SK-N-SH (cell line): ENCODE results near the gene TSSK1B. TPM values are rescaled to one million over a fixed set of nuclear protein-coding genes. Genes with fewer than 3 reads are reported as not detected.
"Not testable (repeated sequence)": the region's sequence is repeated elsewhere in the genome, so short reads cannot be mapped to it uniquely, and the experiment has no call there.

Experiments
- CTCF ChIA-PET: fragments of 300-600, 350-600 bp; formaldehyde crosslinking; extraction: SDS; loops from one replicate; lab custom pipeline; 2021; lab: Yijun Ruan, JAX
- POLR2A ChIA-PET: fragments of 350-600 bp; sonication (Branson Sonifier 250); formaldehyde crosslinking; extraction: SDS; loops from one replicate; lab custom pipeline; 2020; ENCODE audit warnings: antibody characterized with exemption, inconsistent platforms; lab: Yijun Ruan, JAX
- DNase-seq: peaks from one replicate; pipeline ENCODE4 v3.0.0; 2012
- H2AFZ ChIP-seq: fragments of 200-600 bp; sonication (generic); 2 replicates; pipeline ENCODE4 v1.8.1; 2016; ENCODE audit warnings: antibody characterized with exemption, mild to moderate bottlenecking, low read depth
- H3F3A ChIP-seq: fragments of 200-600 bp; sonication (generic); replicated peaks from 2 replicates; pipeline ENCODE3; 2016; ENCODE audit warnings: antibody characterized with exemption, mild to moderate bottlenecking; ENCODE audit not compliant: insufficient read depth
- H3K27ac ChIP-seq, 2 experiments: fragments of 200-500 bp in 1 of 2; fragments of 200-600 bp in 1 of 2; sonication (Bioruptor generic) in 1 of 2; sonication (generic), shearing (Covaris generic) in 1 of 2; 2 replicates each; pipeline versions ENCODE4 v1.5.1 to v1.6.1; 2014 to 2016; ENCODE audit warnings: low read depth in 2 of 2, inconsistent platforms in 1 of 2, low read length in 1 of 2, mild to moderate bottlenecking in 1 of 2, mixed read lengths in 1 of 2
- H3K27me3 ChIP-seq: fragments of 200-600 bp; sonication (generic), shearing (Covaris generic); 2 replicates; pipeline ENCODE4 v1.6.1; 2016; ENCODE audit warnings: mixed run types; ENCODE audit not compliant: insufficient read depth
- H3K36me3 ChIP-seq, 2 experiments: fragments of 200-500 bp in 1 of 2; fragments of 200-600 bp in 1 of 2; sonication (Bioruptor generic) in 1 of 2; sonication (generic) in 1 of 2; replicated peaks in 1 of 2; 2 replicates each; pipeline versions ENCODE3 to v1.5.1; 2014 to 2016; ENCODE audit warnings: low read length in 1 of 2, mild to moderate bottlenecking in 1 of 2; ENCODE audit not compliant: insufficient read depth in 2 of 2, control insufficient read depth in 1 of 2
- H3K4me1 ChIP-seq, 2 experiments: fragments of 200-500 bp in 1 of 2; fragments of 200-600 bp in 1 of 2; sonication (Bioruptor generic) in 1 of 2; sonication (generic), shearing (Covaris generic) in 1 of 2; 2 replicates each; pipeline versions ENCODE4 v1.5.1 to v1.6.1; 2014 to 2016; ENCODE audit warnings: low read depth in 1 of 2, low read length in 1 of 2, mixed run types in 1 of 2; ENCODE audit not compliant: insufficient read depth in 2 of 2, control insufficient read depth in 1 of 2
- H3K4me2 ChIP-seq: fragments of 200-600 bp; sonication (generic), shearing (Covaris generic); 2 replicates; pipeline ENCODE4 v1.6.1; 2017; ENCODE audit warnings: mixed run types
- H3K4me3 ChIP-seq, 2 experiments: fragments of 200-500 bp in 1 of 2; fragments of 200-600 bp in 1 of 2; sonication (Bioruptor generic) in 1 of 2; sonication (generic), shearing (Covaris generic) in 1 of 2; 2 replicates each; pipeline versions ENCODE4 v1.5.1 to v1.8.1; 2014 to 2016; ENCODE audit warnings: low read depth in 2 of 2, inconsistent platforms in 1 of 2, low read length in 1 of 2, mild to moderate bottlenecking in 1 of 2, mixed read lengths in 1 of 2, moderate library complexity in 1 of 2
- H3K79me2 ChIP-seq: fragments of 200-600 bp; sonication (generic); 2 replicates; pipeline ENCODE4 v1.8.1; 2017; ENCODE audit warnings: mild to moderate bottlenecking; ENCODE audit not compliant: insufficient read depth
- H3K9ac ChIP-seq: fragments of 200-600 bp; sonication (generic); 2 replicates; pipeline ENCODE4 v1.6.1; 2017; ENCODE audit warnings: mixed run types
- H3K9me2 ChIP-seq: fragments of 200-600 bp; sonication (generic); 2 replicates; pipeline ENCODE4 v1.6.1; 2017; ENCODE audit warnings: mixed run types
- H3K9me3 ChIP-seq: fragments of 200-600 bp; sonication (generic); 2 replicates; pipeline ENCODE4 v1.6.1; 2017; ENCODE audit warnings: mixed run types, mild to moderate bottlenecking, moderate library complexity
- H4K20me1 ChIP-seq: fragments of 200-600 bp; sonication (generic); 2 replicates; pipeline ENCODE4 v1.6.1; 2017; ENCODE audit warnings: mild to moderate bottlenecking, mixed run types; ENCODE audit not compliant: insufficient read depth
- CTCF ChIP-seq: fragments of 200-600 bp; sonication (generic); IDR thresholded peaks from 2 replicates; pipeline ENCODE4 v1.6.1; 2017; ENCODE audit warnings: antibody characterized with exemption, mild to moderate bottlenecking, moderate library complexity
- ELF1 ChIP-seq: IDR thresholded peaks from 2 replicates; pipeline ENCODE4 v1.4.0; 2012
- EP300 ChIP-seq, 2 experiments: IDR thresholded peaks; 2 replicates each; pipeline versions ENCODE4 v1.4.0 to v1.6.1; 2012; ENCODE audit warnings: borderline replicate concordance in 1 of 2, low read depth in 1 of 2, low read length in 1 of 2
- FOSL2 ChIP-seq: IDR thresholded peaks from 2 replicates; pipeline ENCODE4 v1.4.0; 2012; ENCODE audit warnings: low read depth, mild to moderate bottlenecking, moderate library complexity, borderline replicate concordance
- JUND ChIP-seq: IDR thresholded peaks from 2 replicates; pipeline ENCODE4 v1.4.0; 2012
- MEF2A ChIP-seq: IDR thresholded peaks from 2 replicates; pipeline ENCODE4 v1.4.0; 2012; ENCODE audit warnings: low read depth, borderline replicate concordance
- NFIC ChIP-seq: IDR thresholded peaks from 2 replicates; pipeline ENCODE4 v1.4.0; 2012; ENCODE audit warnings: borderline replicate concordance
- NRF1 ChIP-seq: IDR thresholded peaks from 2 replicates; pipeline ENCODE4 v1.6.1; 2012; ENCODE audit warnings: low read depth, mild to moderate bottlenecking, low read length
- PBX3 ChIP-seq: IDR thresholded peaks from 2 replicates; pipeline ENCODE4; 2012
- REST ChIP-seq: IDR thresholded peaks from 2 replicates; pipeline ENCODE4 v1.6.1; 2012; ENCODE audit warnings: mild to moderate bottlenecking, low read depth, low read length, moderate library complexity
- RFX5 ChIP-seq: IDR thresholded peaks from 2 replicates; pipeline ENCODE4 v1.6.1; 2012; ENCODE audit warnings: mild to moderate bottlenecking, improper control_type of control experiment, low read length
- RXRA ChIP-seq: IDR thresholded peaks from 2 replicates; pipeline ENCODE4 v1.4.0; 2012; ENCODE audit warnings: low read depth, mild to moderate bottlenecking, borderline replicate concordance
- SIN3A ChIP-seq: IDR thresholded peaks from 2 replicates; pipeline ENCODE4 v1.6.1; 2012; ENCODE audit warnings: low read depth, mild to moderate bottlenecking, low read length, moderate library complexity, borderline replicate concordance
- TEAD4 ChIP-seq: IDR thresholded peaks from 2 replicates; pipeline ENCODE4 v1.4.0; 2012; ENCODE audit warnings: mild to moderate bottlenecking, borderline replicate concordance; ENCODE audit not compliant: insufficient read depth
- USF1 ChIP-seq: IDR thresholded peaks from 2 replicates; pipeline ENCODE4 v1.4.0; 2012; ENCODE audit warnings: low read depth, borderline replicate concordance
- WGBS: methylation state at CpG from one replicate; pipeline ENCODE4 v1.1.6; 2017; ENCODE audit warnings: low lambda C conversion rate; 5-methylcytosine and 5-hydroxymethylcytosine counted together
- polyA plus RNA-seq, 3 experiments: library from polyadenylated mRNA; depleted of rRNA; stranded (reverse); fragments of >200 nt; gene quantifications; 2 replicates each; pipeline ENCODE4 v1.2.3, GENCODE V29; 2012

TSSK1B gene
- polyA plus RNA-seq, 1 of the 3 experiments (the other 2 are of a cell fraction): 0.05 TPM

GRCh38 chr5:113463032-113463431 is 28.2 kb upstream of the TSSK1B start (continued):
- TF ChIP-seq CTCF (no peak), RXRA (no peak), USF1 (no peak), TEAD4 (no peak), FOSL2 (no peak)

GRCh38 chr5:113457106-113457505 is 22.3 kb upstream of the TSSK1B start:
- H3K9ac ChIP-seq, H3K9me2 ChIP-seq, H3K4me2 ChIP-seq, POLR2A ChIA-PET, H2AFZ ChIP-seq, H4K20me1 ChIP-seq, H3K9me3 ChIP-seq, H3K27ac ChIP-seq, DNase-seq, H3K27me3 ChIP-seq, H3K79me2 ChIP-seq, H3K4me1 ChIP-seq, H3K36me3 ChIP-seq, CTCF ChIA-PET, H3F3A ChIP-seq, H3K4me3 ChIP-seq: not testable (repeated sequence)
- 40% methylated on average over 3 of the region's 21 CpGs for WGBS

GRCh38 chr5:113452941-113453340 is 18.2 kb upstream of the TSSK1B start:
- Histone ChIP-seq H3K27ac (no peak overlapping the region), H3K4me2 (no peak overlapping the region), H3K27me3 (no peaks in the 10 kb centered on the region), H3K9me2 (no peaks in the 10 kb centered on the region), H3K9ac (no peak overlapping the region), H3K79me2 (no peaks in the 10 kb centered on the region), H3F3A (no peaks in the 10 kb centered on the region), H3K36me3 (no peaks in the 10 kb centered on the region), H4K20me1 (no peaks in the 10 kb centered on the region), H2AFZ (no peak overlapping the region), H3K4me3 (no peak overlapping the region), H3K9me3 (no peaks in the 10 kb centered on the region), H3K4me1 (no peaks in the 10 kb centered on the region)
- DNase-seq: no peak
- CTCF ChIA-PET: no interaction called here
- 75% methylated on average over 6 of the region's 6 CpGs for WGBS
- POLR2A ChIA-PET: no interaction called here
- TF ChIP-seq TEAD4 (no peak), PBX3 (no peak), CTCF (no peak), NRF1 (no peak), JUND (no peak), REST (no peak), EP300 (IDR thresholded peaks at IDR 0.05; ENCODE audit: borderline replicate concordance in 1 of 2, low read depth in 1 of 2, low read length in 1 of 2) (no peak), RFX5 (no peak), MEF2A (no peak), NFIC (no peak), ELF1 (no peak), SIN3A (no peak)
